GM23338 (cell line): ENCODE data around the gene G6PC3.

ENCODE experiments used
- EZH2phosphoT487 ChIP-seq: fragments of 200-600 bp; sonication (generic); IDR thresholded peaks from one replicate; pipeline ENCODE4 v1.8.1; 2018; ENCODE audit warnings: antibody characterized with exemption; ENCODE audit not compliant: unreplicated experiment
- TF ChIP-seq, protein P1 (sequence below): IDR thresholded peaks from one replicate; pipeline ENCODE4 v1.6.1; 2018; ENCODE audit warnings: antibody characterized with exemption; ENCODE audit not compliant: unreplicated experiment
- TF ChIP-seq, protein P2 (sequence below), 2 experiments: fragments of 200-600 bp in 1 of 2; sonication (generic) in 1 of 2; conservative IDR thresholded peaks; 2 replicates each; pipeline versions ENCODE4 v1.5.1 to v1.6.1; 2016 to 2017; ENCODE audit warnings: antibody characterized with exemption in 2 of 2, low read depth in 2 of 2, mild to moderate bottlenecking in 2 of 2, moderate library complexity in 1 of 2

DNA sequence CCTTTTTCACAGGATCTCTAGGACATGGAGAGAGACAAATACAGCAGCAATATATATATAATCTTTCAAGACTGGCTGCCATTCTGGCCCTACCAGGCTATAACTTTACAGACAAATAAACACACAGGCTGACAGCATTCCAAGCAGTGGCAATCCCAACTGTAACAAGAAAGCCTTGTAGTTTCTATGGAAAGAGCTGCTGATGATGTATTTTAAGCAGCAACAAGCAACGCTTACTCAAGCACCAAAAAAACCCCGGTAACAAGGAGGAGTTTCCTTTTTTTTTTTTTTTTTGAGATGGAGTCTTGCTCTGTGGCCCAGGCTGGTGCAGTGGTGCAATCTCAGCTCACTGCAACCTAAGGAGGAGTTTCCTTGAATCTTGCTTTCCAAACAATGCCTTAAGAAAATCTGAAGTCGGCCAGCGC lies 27.3 kb upstream of the G6PC3 start:
- TF ChIP-seq, protein P1, sequence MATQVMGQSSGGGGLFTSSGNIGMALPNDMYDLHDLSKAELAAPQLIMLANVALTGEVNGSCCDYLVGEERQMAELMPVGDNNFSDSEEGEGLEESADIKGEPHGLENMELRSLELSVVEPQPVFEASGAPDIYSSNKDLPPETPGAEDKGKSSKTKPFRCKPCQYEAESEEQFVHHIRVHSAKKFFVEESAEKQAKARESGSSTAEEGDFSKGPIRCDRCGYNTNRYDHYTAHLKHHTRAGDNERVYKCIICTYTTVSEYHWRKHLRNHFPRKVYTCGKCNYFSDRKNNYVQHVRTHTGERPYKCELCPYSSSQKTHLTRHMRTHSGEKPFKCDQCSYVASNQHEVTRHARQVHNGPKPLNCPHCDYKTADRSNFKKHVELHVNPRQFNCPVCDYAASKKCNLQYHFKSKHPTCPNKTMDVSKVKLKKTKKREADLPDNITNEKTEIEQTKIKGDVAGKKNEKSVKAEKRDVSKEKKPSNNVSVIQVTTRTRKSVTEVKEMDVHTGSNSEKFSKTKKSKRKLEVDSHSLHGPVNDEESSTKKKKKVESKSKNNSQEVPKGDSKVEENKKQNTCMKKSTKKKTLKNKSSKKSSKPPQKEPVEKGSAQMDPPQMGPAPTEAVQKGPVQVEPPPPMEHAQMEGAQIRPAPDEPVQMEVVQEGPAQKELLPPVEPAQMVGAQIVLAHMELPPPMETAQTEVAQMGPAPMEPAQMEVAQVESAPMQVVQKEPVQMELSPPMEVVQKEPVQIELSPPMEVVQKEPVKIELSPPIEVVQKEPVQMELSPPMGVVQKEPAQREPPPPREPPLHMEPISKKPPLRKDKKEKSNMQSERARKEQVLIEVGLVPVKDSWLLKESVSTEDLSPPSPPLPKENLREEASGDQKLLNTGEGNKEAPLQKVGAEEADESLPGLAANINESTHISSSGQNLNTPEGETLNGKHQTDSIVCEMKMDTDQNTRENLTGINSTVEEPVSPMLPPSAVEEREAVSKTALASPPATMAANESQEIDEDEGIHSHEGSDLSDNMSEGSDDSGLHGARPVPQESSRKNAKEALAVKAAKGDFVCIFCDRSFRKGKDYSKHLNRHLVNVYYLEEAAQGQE: no peak
- TF ChIP-seq EZH2phosphoT487: no peak
- TF ChIP-seq, protein P2, sequence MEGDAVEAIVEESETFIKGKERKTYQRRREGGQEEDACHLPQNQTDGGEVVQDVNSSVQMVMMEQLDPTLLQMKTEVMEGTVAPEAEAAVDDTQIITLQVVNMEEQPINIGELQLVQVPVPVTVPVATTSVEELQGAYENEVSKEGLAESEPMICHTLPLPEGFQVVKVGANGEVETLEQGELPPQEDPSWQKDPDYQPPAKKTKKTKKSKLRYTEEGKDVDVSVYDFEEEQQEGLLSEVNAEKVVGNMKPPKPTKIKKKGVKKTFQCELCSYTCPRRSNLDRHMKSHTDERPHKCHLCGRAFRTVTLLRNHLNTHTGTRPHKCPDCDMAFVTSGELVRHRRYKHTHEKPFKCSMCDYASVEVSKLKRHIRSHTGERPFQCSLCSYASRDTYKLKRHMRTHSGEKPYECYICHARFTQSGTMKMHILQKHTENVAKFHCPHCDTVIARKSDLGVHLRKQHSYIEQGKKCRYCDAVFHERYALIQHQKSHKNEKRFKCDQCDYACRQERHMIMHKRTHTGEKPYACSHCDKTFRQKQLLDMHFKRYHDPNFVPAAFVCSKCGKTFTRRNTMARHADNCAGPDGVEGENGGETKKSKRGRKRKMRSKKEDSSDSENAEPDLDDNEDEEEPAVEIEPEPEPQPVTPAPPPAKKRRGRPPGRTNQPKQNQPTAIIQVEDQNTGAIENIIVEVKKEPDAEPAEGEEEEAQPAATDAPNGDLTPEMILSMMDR (conservative IDR thresholded peaks at IDR 0.05; ENCODE audit: low read depth in 2 of 2): no peak
